DOHH2 (cell line): ENCODE data around the gene ANKRD28.
"Not testable (repeated sequence)": the region's sequence is repeated elsewhere in the genome, so short reads cannot be mapped to it uniquely, and the experiment has no call there.

Experiments used
- H3F3A ChIP-seq: fragments of 200-600 bp; sonication (generic), shearing (Covaris generic); 2 replicates; pipeline ENCODE4 v1.6.0; 2016; ENCODE audit warnings: antibody characterized with exemption, mild to moderate bottlenecking; ENCODE audit not compliant: control insufficient read depth, insufficient read depth
- H3K27ac ChIP-seq: fragments of 200-600 bp; sonication (generic); 2 replicates; pipeline ENCODE4 v1.5.1; 2014; ENCODE audit warnings: low read depth, mild to moderate bottlenecking, low read length, moderate library complexity
- H3K27me3 ChIP-seq: fragments of 200-600 bp; sonication (generic); 2 replicates; pipeline ENCODE4 v1.6.1; 2014; ENCODE audit warnings: mild to moderate bottlenecking, low read length, mixed read lengths; ENCODE audit not compliant: control insufficient read depth
- H3K36me3 ChIP-seq: fragments of 200-600 bp; sonication (generic); 2 replicates; pipeline ENCODE4 v1.6.1; 2014; ENCODE audit warnings: mild to moderate bottlenecking, low read length, moderate library complexity, mixed read lengths; ENCODE audit not compliant: control insufficient read depth
- H3K4me1 ChIP-seq: fragments of 200-600 bp; sonication (generic); 2 replicates; pipeline ENCODE4 v1.6.1; 2014; ENCODE audit warnings: mild to moderate bottlenecking, low read length, mixed read lengths; ENCODE audit not compliant: control insufficient read depth
- H3K4me2 ChIP-seq: fragments of 200-600 bp; sonication (generic); 2 replicates; pipeline ENCODE4 v1.6.0; 2014; ENCODE audit warnings: mild to moderate bottlenecking, low read length, moderate library complexity
- H3K4me3 ChIP-seq: fragments of 200-600 bp; sonication (generic); 2 replicates; pipeline ENCODE4 v1.5.1; 2014; ENCODE audit warnings: mild to moderate bottlenecking, low read length, mixed read lengths
- H3K79me2 ChIP-seq: fragments of 200-600 bp; sonication (generic); 2 replicates; pipeline ENCODE4 v1.6.1; 2014; ENCODE audit warnings: mild to moderate bottlenecking, low read length, mixed read lengths; ENCODE audit not compliant: control insufficient read depth
- H3K9me2 ChIP-seq: fragments of 200-600 bp; sonication (generic); replicated peaks from 2 replicates; pipeline ENCODE4 v1.6.1; 2014; ENCODE audit warnings: mild to moderate bottlenecking, low read length, mixed read lengths; ENCODE audit not compliant: control insufficient read depth
- H3K9me3 ChIP-seq: fragments of 200-600 bp; sonication (generic); 2 replicates; pipeline ENCODE4 v1.6.1; 2014; ENCODE audit warnings: antibody characterized with exemption, low read length, mixed read lengths; ENCODE audit not compliant: control insufficient read depth, insufficient read depth
- H4K20me1 ChIP-seq: fragments of 200-600 bp; sonication (generic); 2 replicates; pipeline ENCODE4 v1.6.0; 2014; ENCODE audit warnings: low read depth, mild to moderate bottlenecking, antibody characterized with exemption, low read length, moderate library complexity; ENCODE audit not compliant: control insufficient read depth, insufficient read depth
- EZH2phosphoT487 ChIP-seq: fragments of 200-600 bp; sonication (generic); IDR thresholded peaks from 2 replicates; pipeline ENCODE4 v1.6.1; 2017; ENCODE audit warnings: borderline replicate concordance, mild to moderate bottlenecking, antibody characterized with exemption, low read length, moderate library complexity, mixed read lengths
- TF ChIP-seq, protein P1 (sequence below): fragments of 200-600 bp; sonication (generic); IDR thresholded peaks from one replicate; pipeline ENCODE4 v1.5.1; 2014; ENCODE audit warnings: antibody characterized with exemption, mild to moderate bottlenecking, low read depth, low read length; ENCODE audit not compliant: poor library complexity, severe bottlenecking

The ANKRD28 gene

DNA sequence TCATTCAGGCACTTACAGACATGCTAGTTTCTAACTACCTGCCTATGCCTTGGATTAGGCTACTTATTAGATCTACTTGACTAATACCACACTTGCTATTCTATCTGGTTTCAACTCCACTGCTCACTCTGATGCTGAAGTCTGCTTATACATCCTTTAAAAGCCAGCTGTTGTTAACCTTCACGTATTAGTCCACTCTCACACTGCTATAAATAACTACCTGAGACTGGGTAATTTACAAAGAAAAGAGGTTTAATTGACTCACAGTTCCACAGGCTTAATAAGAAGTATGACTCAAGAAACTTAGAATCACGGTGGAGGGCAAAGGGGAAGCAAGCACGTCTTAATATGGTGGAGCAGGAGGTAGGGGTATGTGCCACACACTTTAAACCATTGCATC is 47.7 kb upstream of the ANKRD28 start:
- no peaks in the 10 kb centered on the region for H3K27me3 ChIP-seq
- peaks cover 98% of the 10 kb centered on the region for H3K79me2 ChIP-seq
- TF ChIP-seq, protein P1, sequence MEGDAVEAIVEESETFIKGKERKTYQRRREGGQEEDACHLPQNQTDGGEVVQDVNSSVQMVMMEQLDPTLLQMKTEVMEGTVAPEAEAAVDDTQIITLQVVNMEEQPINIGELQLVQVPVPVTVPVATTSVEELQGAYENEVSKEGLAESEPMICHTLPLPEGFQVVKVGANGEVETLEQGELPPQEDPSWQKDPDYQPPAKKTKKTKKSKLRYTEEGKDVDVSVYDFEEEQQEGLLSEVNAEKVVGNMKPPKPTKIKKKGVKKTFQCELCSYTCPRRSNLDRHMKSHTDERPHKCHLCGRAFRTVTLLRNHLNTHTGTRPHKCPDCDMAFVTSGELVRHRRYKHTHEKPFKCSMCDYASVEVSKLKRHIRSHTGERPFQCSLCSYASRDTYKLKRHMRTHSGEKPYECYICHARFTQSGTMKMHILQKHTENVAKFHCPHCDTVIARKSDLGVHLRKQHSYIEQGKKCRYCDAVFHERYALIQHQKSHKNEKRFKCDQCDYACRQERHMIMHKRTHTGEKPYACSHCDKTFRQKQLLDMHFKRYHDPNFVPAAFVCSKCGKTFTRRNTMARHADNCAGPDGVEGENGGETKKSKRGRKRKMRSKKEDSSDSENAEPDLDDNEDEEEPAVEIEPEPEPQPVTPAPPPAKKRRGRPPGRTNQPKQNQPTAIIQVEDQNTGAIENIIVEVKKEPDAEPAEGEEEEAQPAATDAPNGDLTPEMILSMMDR, result no peak
- TF ChIP-seq EZH2phosphoT487, result no peak
- H3K4me2 ChIP-seq, result no peak overlapping the region
- H3K27ac ChIP-seq, result no peak overlapping the region
- H3K9me2 ChIP-seq, result no peaks in the 10 kb centered on the region
- H4K20me1 ChIP-seq, result peaks cover 6% of the 10 kb centered on the region; the same call in 1 of the 2 replicates
- H3K9me3 ChIP-seq, result peaks cover 12% of the 10 kb centered on the region; the same call in 1 of the 2 replicates
- H3K4me1 ChIP-seq, result no peaks in the 10 kb centered on the region
- H3K4me3 ChIP-seq, result no peak overlapping the region
- peaks cover 35% of the 10 kb centered on the region for H3K36me3 ChIP-seq
- H3F3A ChIP-seq, result no peaks in the 10 kb centered on the region

DNA sequence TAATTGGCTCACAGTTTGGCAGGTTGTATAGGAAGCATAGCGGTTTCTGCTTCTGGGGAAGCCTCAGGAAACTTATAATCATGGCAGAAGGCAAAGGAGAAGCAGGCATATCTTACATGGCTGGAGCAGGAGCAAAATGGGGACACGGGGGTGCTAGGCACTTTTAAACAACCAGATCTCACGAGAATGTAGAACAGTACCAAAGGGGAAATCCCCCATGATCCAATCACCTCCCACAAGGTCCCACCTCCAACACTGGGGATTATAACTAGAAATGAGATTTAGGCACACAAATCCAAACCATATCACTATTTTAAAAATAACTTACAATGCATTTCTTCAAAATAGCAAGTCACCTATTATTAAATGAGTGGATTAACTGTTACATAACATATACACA is 47.1 kb upstream of the ANKRD28 start:
- H3K9me2 ChIP-seq, result no peaks in the 10 kb centered on the region
- no peak overlapping the region for H3K4me3 ChIP-seq
- peaks cover 6% of the 10 kb centered on the region; the same call in 1 of the 2 replicates for H4K20me1 ChIP-seq
- H3K4me1 ChIP-seq, result no peaks in the 10 kb centered on the region
- H3K27me3 ChIP-seq, result no peaks in the 10 kb centered on the region
- H3K36me3 ChIP-seq, result peaks cover 32% of the 10 kb centered on the region
- no peak overlapping the region for H3K27ac ChIP-seq
- no peak for TF ChIP-seq EZH2phosphoT487
- TF ChIP-seq, protein P1, result no peak
- no peaks in the 10 kb centered on the region for H3F3A ChIP-seq
- H3K4me2 ChIP-seq, result no peak overlapping the region
- peaks cover 13% of the 10 kb centered on the region; the same call in 1 of the 2 replicates for H3K9me3 ChIP-seq
- H3K79me2 ChIP-seq, result peaks cover 99% of the 10 kb centered on the region

DNA sequence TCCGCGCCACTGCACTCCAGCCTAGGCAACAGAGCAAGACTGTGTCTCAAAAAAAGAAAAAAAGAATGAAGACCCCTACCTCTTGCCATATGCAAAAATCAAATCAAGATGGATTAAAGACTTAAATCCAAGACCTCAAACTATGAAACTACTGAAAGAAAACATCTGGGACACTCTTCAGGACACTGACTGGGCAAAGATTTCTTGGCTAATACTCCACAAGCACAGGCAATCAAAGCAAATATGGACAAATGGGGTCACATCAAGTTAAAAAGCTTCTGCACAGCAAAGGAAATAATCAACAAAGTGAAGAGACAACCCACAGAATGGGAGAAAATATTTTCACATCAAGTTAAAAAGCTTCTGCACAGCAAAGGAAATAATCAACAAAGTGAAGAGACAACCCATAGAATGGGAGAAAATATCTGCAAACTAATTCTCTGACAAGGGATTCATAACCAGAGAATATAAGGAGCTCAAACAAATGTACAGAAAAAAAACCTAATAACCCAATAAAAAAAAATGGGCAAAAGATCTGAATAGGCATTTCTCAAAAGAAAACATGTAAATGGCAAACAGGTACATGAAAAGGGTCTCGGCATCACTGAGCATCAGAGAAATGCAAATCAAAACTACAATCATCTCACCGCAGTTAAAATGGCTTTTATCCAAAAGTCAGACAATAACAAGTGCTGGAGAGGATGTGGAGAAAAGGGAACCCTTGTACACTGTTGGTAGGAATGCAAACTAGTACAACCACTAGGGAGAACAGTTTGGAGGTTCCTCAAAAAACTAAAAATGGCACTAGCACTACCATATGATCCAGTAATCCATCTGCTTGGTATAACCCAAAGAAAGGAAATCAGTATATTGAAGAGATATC is 43.6 kb upstream of the ANKRD28 start:
- not testable (repeated sequence) for H3K4me1 ChIP-seq, H3K9me2 ChIP-seq, H3K4me3 ChIP-seq, H4K20me1 ChIP-seq, H3K4me2 ChIP-seq, H3F3A ChIP-seq, H3K27ac ChIP-seq, H3K27me3 ChIP-seq
- Histone ChIP-seq H3K9me3 (peaks cover 17% of the 10 kb centered on the region; the same call in 1 of the 2 replicates), H3K36me3 (peaks cover 19% of the 10 kb centered on the region), H3K79me2 (peaks cover 99% of the 10 kb centered on the region)

DNA sequence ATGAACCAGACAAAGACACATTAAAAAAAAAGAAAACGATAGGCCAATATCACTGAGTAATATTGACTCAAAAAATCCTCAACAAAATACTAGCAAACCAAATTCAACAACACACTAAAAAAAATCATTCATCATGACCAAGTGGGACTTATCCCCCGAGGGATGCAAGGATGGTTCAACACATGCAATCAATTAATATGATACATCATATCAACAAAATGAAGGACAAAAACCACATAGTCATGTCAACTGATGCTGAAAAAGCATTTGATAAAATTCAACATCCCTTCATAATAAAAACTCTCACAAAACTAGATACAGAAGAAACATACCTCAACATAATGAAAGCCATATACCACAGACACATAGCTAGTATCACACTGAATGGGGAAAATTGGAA is 41.8 kb upstream of the ANKRD28 start:
- H3K9me3 ChIP-seq, result peaks cover 17% of the 10 kb centered on the region; the same call in 1 of the 2 replicates
- H4K20me1 ChIP-seq, result 0 out of 2 replicates have a peak, but pooled peaks cover 6% of the 10 kb centered on the region
- H3K4me1 ChIP-seq, result no peaks in the 10 kb centered on the region
- H3K27ac ChIP-seq, result no peak overlapping the region
- H3F3A ChIP-seq, result no peaks in the 10 kb centered on the region
- peaks cover 10% of the 10 kb centered on the region for H3K36me3 ChIP-seq
- no peak overlapping the region for H3K4me3 ChIP-seq
- no peaks in the 10 kb centered on the region for H3K27me3 ChIP-seq
- no peaks in the 10 kb centered on the region for H3K9me2 ChIP-seq
- no peak overlapping the region for H3K4me2 ChIP-seq
- peaks cover 99% of the 10 kb centered on the region for H3K79me2 ChIP-seq
- TF ChIP-seq, protein P1, result no peak
- TF ChIP-seq EZH2phosphoT487, result no peak
